ENCODE results near the gene DISC1. TPM values are rescaled to one million over a fixed set of nuclear protein-coding genes. Genes with fewer than 3 reads are reported as not detected.

Gene DISC1
- polyA plus RNA-seq, 1 donor from 2014 or later: 0.84 TPM

Small RNAs within 50 kb of the gene (small RNA-seq; reads per million reads assigned to genes)
- gene RF02102 (0 reads per million in 3 experiments), gene RNU5A-5P (0 to 0.33 (median 0) reads per million in 3 experiments)

Other genes starting within 250 kb of the DISC1 start
- 32.6 and 33.2 TPM in 2 replicates for gene EGLN1, start 204.5 kb upstream of the DISC1 start, polyA plus RNA-seq
- gene TSNAX, start 98.1 kb upstream of the DISC1 start, polyA plus RNA-seq: 55.1 and 55.2 TPM in 2 replicates

Data from neural cell (in vitro differentiated cells).